ENCODE measurements around the gene APBA3.

The APBA3 gene

GRCh38 chr19:3803114-3803888 lies 41.8 kb upstream of the APBA3 start:
- no peak overlapping the region for H2BK5ac ChIP-seq (ENCODE audit: low read length)
- H3K36me3 ChIP-seq (ENCODE audit: control insufficient read depth, insufficient read depth, low read length), result no peaks in the 10 kb centered on the region
- no peak overlapping the region for H3K4me3 ChIP-seq (ENCODE audit: low read length)
- no peaks in the 10 kb centered on the region for H3K79me1 ChIP-seq (ENCODE audit: low read length)
- H3K27ac ChIP-seq (ENCODE audit: low read depth, low read length), result no peak overlapping the region
- H3K56ac ChIP-seq (ENCODE audit: low read length), result no peak overlapping the region
- H3K4ac ChIP-seq (ENCODE audit: low read depth, low read length), result no peak overlapping the region
- H2BK120ac ChIP-seq (ENCODE audit: low read depth, low read length), result no peak overlapping the region
- no peak overlapping the region for H3K23ac ChIP-seq (ENCODE audit: low read length)
- no peaks in the 10 kb centered on the region for H3K79me2 ChIP-seq (ENCODE audit: control insufficient read depth, insufficient read depth, low read length)
- H2AK5ac ChIP-seq (ENCODE audit: low read length), result no peak overlapping the region
- H3K27me3 ChIP-seq (ENCODE audit: insufficient read depth, low read length, poor library complexity), result peaks cover 2% of the 10 kb centered on the region
- no peak overlapping the region for H4K5ac ChIP-seq (ENCODE audit: low read length)
- no peak for DNase-seq
- H3K9ac ChIP-seq (ENCODE audit: low read length), result no peak overlapping the region
- no peak overlapping the region for H4K8ac ChIP-seq (ENCODE audit: low read depth, low read length)
- WGBS (ENCODE audit: extremely low coverage, insufficient coverage, low lambda C conversion rate), result no CpG with 5 or more reads among the region's 24 CpGs
- no peaks in the 10 kb centered on the region for H3K4me1 ChIP-seq (ENCODE audit: control insufficient read depth, low read depth, low read length)
- no peak overlapping the region for H2BK15ac ChIP-seq (replicated peaks; ENCODE audit: low read depth)
- H3K18ac ChIP-seq (ENCODE audit: low read length), result no peak overlapping the region
- H3K4me2 ChIP-seq (ENCODE audit: low read length), result no peak overlapping the region

- Histone ChIP-seq H3K27ac (ENCODE audit: low read depth, low read length) (no peak overlapping the region), H4K5ac (ENCODE audit: low read length) (no peak overlapping the region), H3K56ac (ENCODE audit: low read length) (no peak overlapping the region), H3K23ac (ENCODE audit: low read length) (no peak overlapping the region), H3K36me3 (ENCODE audit: control insufficient read depth, insufficient read depth, low read length) (no peaks in the 10 kb centered on the region), H2AK5ac (ENCODE audit: low read length) (no peak overlapping the region), H3K4me3 (ENCODE audit: low read length) (no peak overlapping the region), H3K9ac (ENCODE audit: low read length) (no peak overlapping the region), H3K4me2 (ENCODE audit: low read length) (no peak overlapping the region), H3K4me1 (ENCODE audit: control insufficient read depth, low read depth, low read length) (no peaks in the 10 kb centered on the region), H3K18ac (ENCODE audit: low read length) (no peak overlapping the region), H3K4ac (ENCODE audit: low read depth, low read length) (no peak overlapping the region), H2BK120ac (ENCODE audit: low read depth, low read length) (no peak overlapping the region), H2BK5ac (ENCODE audit: low read length) (no peak overlapping the region), H4K8ac (ENCODE audit: low read depth, low read length) (no peak overlapping the region), H3K79me2 (ENCODE audit: control insufficient read depth, insufficient read depth, low read length) (no peaks in the 10 kb centered on the region), H3K79me1 (ENCODE audit: low read length) (no peaks in the 10 kb centered on the region), H3K27me3 (ENCODE audit: insufficient read depth, low read length, poor library complexity) (peaks cover 2% of the 10 kb centered on the region), H2BK15ac (replicated peaks; ENCODE audit: low read depth) (no peak overlapping the region)
- no CpG with 5 or more reads among the region's 46 CpGs for WGBS (ENCODE audit: extremely low coverage, insufficient coverage, low lambda C conversion rate)
- DNase-seq, result peak; percentile 69
Observed at GRCh38 chr19:3801412-3802096, 40.1 kb upstream of the APBA3 start.

- Histone ChIP-seq H3K79me1 (ENCODE audit: low read length) (no peaks in the 10 kb centered on the region), H4K8ac (ENCODE audit: low read depth, low read length) (no peak overlapping the region), H3K4me1 (ENCODE audit: control insufficient read depth, low read depth, low read length) (no peaks in the 10 kb centered on the region), H4K5ac (ENCODE audit: low read length) (no peak overlapping the region), H3K9ac (ENCODE audit: low read length) (no peak overlapping the region), H2BK15ac (replicated peaks; ENCODE audit: low read depth) (no peak overlapping the region), H3K4me2 (ENCODE audit: low read length) (no peak overlapping the region), H3K23ac (ENCODE audit: low read length) (no peak overlapping the region), H3K4me3 (ENCODE audit: low read length) (no peak overlapping the region), H2BK120ac (ENCODE audit: low read depth, low read length) (no peak overlapping the region), H3K27ac (ENCODE audit: low read depth, low read length) (no peak overlapping the region), H3K27me3 (ENCODE audit: insufficient read depth, low read length, poor library complexity) (peaks cover 2% of the 10 kb centered on the region), H3K4ac (ENCODE audit: low read depth, low read length) (no peak overlapping the region), H2AK5ac (ENCODE audit: low read length) (no peak overlapping the region), H2BK5ac (ENCODE audit: low read length) (no peak overlapping the region), H3K36me3 (ENCODE audit: control insufficient read depth, insufficient read depth, low read length) (no peaks in the 10 kb centered on the region), H3K79me2 (ENCODE audit: control insufficient read depth, insufficient read depth, low read length) (no peaks in the 10 kb centered on the region), H3K56ac (ENCODE audit: low read length) (no peak overlapping the region), H3K18ac (ENCODE audit: low read length) (no peak overlapping the region)
- no peak for DNase-seq
- no CpG with 5 or more reads among the region's 21 CpGs for WGBS (ENCODE audit: extremely low coverage, insufficient coverage, low lambda C conversion rate)
Observed at GRCh38 chr19:3800996-3801395, 39.5 kb upstream of the APBA3 start.

GRCh38 chr19:3798137-3798536 lies 36.6 kb upstream of the APBA3 start:
- H3K23ac ChIP-seq (ENCODE audit: low read length), result no peak overlapping the region
- no peak overlapping the region for H3K4me2 ChIP-seq (ENCODE audit: low read length)
- no peak overlapping the region for H2AK5ac ChIP-seq (ENCODE audit: low read length)
- no peak overlapping the region for H3K4ac ChIP-seq (ENCODE audit: low read depth, low read length)
- H2BK120ac ChIP-seq (ENCODE audit: low read depth, low read length), result no peak overlapping the region
- H3K9ac ChIP-seq (ENCODE audit: low read length), result no peak overlapping the region
- no peaks in the 10 kb centered on the region for H3K4me1 ChIP-seq (ENCODE audit: control insufficient read depth, low read depth, low read length)
- H2BK15ac ChIP-seq (replicated peaks; ENCODE audit: low read depth), result no peak overlapping the region
- no peak overlapping the region for H3K4me3 ChIP-seq (ENCODE audit: low read length)
- H3K79me2 ChIP-seq (ENCODE audit: control insufficient read depth, insufficient read depth, low read length), result no peaks in the 10 kb centered on the region
- no peak overlapping the region for H3K56ac ChIP-seq (ENCODE audit: low read length)
- no peaks in the 10 kb centered on the region for H3K79me1 ChIP-seq (ENCODE audit: low read length)
- H3K27me3 ChIP-seq (ENCODE audit: insufficient read depth, low read length, poor library complexity), result peaks cover 2% of the 10 kb centered on the region
- no CpG with 5 or more reads among the region's 6 CpGs for WGBS (ENCODE audit: extremely low coverage, insufficient coverage, low lambda C conversion rate)
- no peak overlapping the region for H4K8ac ChIP-seq (ENCODE audit: low read depth, low read length)
- no peak overlapping the region for H4K5ac ChIP-seq (ENCODE audit: low read length)
- no peak for DNase-seq
- H2BK5ac ChIP-seq (ENCODE audit: low read length), result no peak overlapping the region
- H3K36me3 ChIP-seq (ENCODE audit: control insufficient read depth, insufficient read depth, low read length), result no peaks in the 10 kb centered on the region
- H3K18ac ChIP-seq (ENCODE audit: low read length), result no peak overlapping the region
- no peak overlapping the region for H3K27ac ChIP-seq (ENCODE audit: low read depth, low read length)

- Histone ChIP-seq H3K18ac (ENCODE audit: low read length) (no peak overlapping the region), H2AK5ac (ENCODE audit: low read length) (no peak overlapping the region), H3K79me2 (ENCODE audit: control insufficient read depth, insufficient read depth, low read length) (no peaks in the 10 kb centered on the region), H3K4me3 (ENCODE audit: low read length) (no peak overlapping the region), H2BK15ac (replicated peaks; ENCODE audit: low read depth) (no peak overlapping the region), H3K79me1 (ENCODE audit: low read length) (no peaks in the 10 kb centered on the region), H3K56ac (ENCODE audit: low read length) (no peak overlapping the region), H3K27me3 (ENCODE audit: insufficient read depth, low read length, poor library complexity) (peaks cover 2% of the 10 kb centered on the region), H3K27ac (ENCODE audit: low read depth, low read length) (no peak overlapping the region), H3K4me2 (ENCODE audit: low read length) (no peak overlapping the region), H4K5ac (ENCODE audit: low read length) (no peak overlapping the region), H4K8ac (ENCODE audit: low read depth, low read length) (no peak overlapping the region), H3K9ac (ENCODE audit: low read length) (no peak overlapping the region), H3K36me3 (ENCODE audit: control insufficient read depth, insufficient read depth, low read length) (no peaks in the 10 kb centered on the region), H3K4me1 (ENCODE audit: control insufficient read depth, low read depth, low read length) (no peaks in the 10 kb centered on the region), H2BK5ac (ENCODE audit: low read length) (no peak overlapping the region), H3K23ac (ENCODE audit: low read length) (no peak overlapping the region), H3K4ac (ENCODE audit: low read depth, low read length) (no peak overlapping the region), H2BK120ac (ENCODE audit: low read depth, low read length) (no peak overlapping the region)
- no peak for DNase-seq
- WGBS (ENCODE audit: extremely low coverage, insufficient coverage, low lambda C conversion rate), result no CpG with 5 or more reads among the region's 2 CpGs
Observed at GRCh38 chr19:3796358-3796757, 34.9 kb upstream of the APBA3 start.

All from mesendoderm (in vitro differentiated cells).